Tibial nerve (tissue), 4 donors: ENCODE results near the gene PLD2. TPM values are rescaled to one million over a fixed set of nuclear protein-coding genes. Genes with fewer than 3 reads are reported as not detected.

ENCODE experiments used
- DNase-seq, 2 donors: peaks; one replicate each; pipeline ENCODE4 v3.0.0-alpha.2; 2019; ENCODE audit warnings: low spot score in 2 of 2
- H3K27ac ChIP-seq, 4 donors: fragments of 200-600 bp; sonication (generic) in 3 of 4; one replicate each; pipeline ENCODE4 v1.5.1; 2017 to 2019; ENCODE audit warnings: mild to moderate bottlenecking in 1 of 4
- H3K27me3 ChIP-seq, 2 donors: fragments of 200-600 bp; sonication (generic) in 1 of 2; one replicate each; pipeline versions ENCODE4 v1.5.1 to v1.6.0; 2017 to 2019
- H3K36me3 ChIP-seq, 3 donors: fragments of 200-600 bp; sonication (generic); one replicate each; pipeline ENCODE4 v1.5.1; 2018 to 2019
- H3K4me1 ChIP-seq, 4 donors: fragments of 200-600 bp; sonication (generic) in 3 of 4; one replicate each; pipeline ENCODE4 v1.5.1; 2017 to 2019
- H3K4me3 ChIP-seq, 4 donors: fragments of 200-600 bp; sonication (generic) in 3 of 4; one replicate each; pipeline ENCODE4 v1.5.1; 2017 to 2019; ENCODE audit warnings: mild to moderate bottlenecking in 1 of 4, moderate library complexity in 1 of 4
- H3K9me3 ChIP-seq, 4 donors: fragments of 200-600 bp; sonication (generic) in 3 of 4; one replicate each; pipeline ENCODE4 v1.5.1; 2017 to 2019
- EP300 ChIP-seq, 2 donors: sonication (generic); formaldehyde crosslinking; IDR thresholded peaks; one replicate each; pipeline ENCODE4 v1.6.1; 2017; ENCODE audit warnings: antibody characterized with exemption in 2 of 2, mild to moderate bottlenecking in 1 of 2
- POLR2A ChIP-seq, 2 donors: fragments of 450-650 bp; IDR thresholded peaks; one replicate each; pipeline ENCODE4 v1.6.1; 2017; ENCODE audit warnings: antibody characterized with exemption in 2 of 2, mild to moderate bottlenecking in 2 of 2, moderate library complexity in 2 of 2
- WGBS, 2 donors: methylation state at CpG; one replicate each; pipeline ENCODE4 v1.1.5; 2018; 5-methylcytosine and 5-hydroxymethylcytosine counted together
- total RNA-seq, 4 donors: library from RNA; depleted of rRNA; stranded (reverse); fragments of >200 nt; gene quantifications; one replicate each; pipeline ENCODE4 v1.1.0, GENCODE V29; 2016
- TF ChIP-seq, protein P1 (sequence below), 5 experiments: fragments of 200-600 bp in 3 of 5; fragments of 450-650 bp in 2 of 5; sonication (generic) in 3 of 5; IDR thresholded peaks; one replicate each; pipeline ENCODE4 v1.5.1; 2016 to 2019; ENCODE audit warnings: antibody characterized with exemption in 5 of 5, mild to moderate bottlenecking in 3 of 5, moderate library complexity in 2 of 5

Gene PLD2
- total RNA-seq, 4 donors from 2014 or later: 17.2 to 63.0 (median 30.1) TPM

DNA sequence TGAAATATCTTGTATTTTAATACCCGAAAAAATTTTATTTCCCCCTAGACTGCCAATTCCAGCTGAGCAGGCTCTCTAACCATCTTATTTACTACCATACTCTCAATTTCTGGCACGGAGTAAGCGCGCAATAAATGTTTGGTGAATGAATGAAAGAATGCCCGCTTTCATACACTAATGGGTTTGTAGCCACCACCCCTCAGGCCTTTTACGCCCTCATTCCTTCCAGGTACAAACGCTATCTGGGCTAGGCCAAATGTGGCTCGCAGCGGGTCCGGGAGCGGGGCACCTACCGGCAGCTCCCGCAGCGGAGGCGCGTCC is 536 bp upstream of the PLD2 start:
- Histone ChIP-seq H3K27me3 (no peaks in the 10 kb centered on the region), H3K9me3 (no peaks in the 10 kb centered on the region), H3K4me1 (peaks cover 0 to 25% (median 7%) of the 10 kb centered on the region in 4 donors), H3K36me3 (peaks cover 0 to 27% (median 0%) of the 10 kb centered on the region in 3 donors), H3K4me3 (peak overlapping the region in 3 of 4 donors; percentile 63 to 81 (median 72)), H3K27ac (peak overlapping the region in 2 of 4 donors; percentile 78 to 86)
- DNase-seq: no peak
- WGBS, 2 donors: 3 to 6% methylated on average over 12 of the region's 16 CpGs
- TF ChIP-seq, protein P1, sequence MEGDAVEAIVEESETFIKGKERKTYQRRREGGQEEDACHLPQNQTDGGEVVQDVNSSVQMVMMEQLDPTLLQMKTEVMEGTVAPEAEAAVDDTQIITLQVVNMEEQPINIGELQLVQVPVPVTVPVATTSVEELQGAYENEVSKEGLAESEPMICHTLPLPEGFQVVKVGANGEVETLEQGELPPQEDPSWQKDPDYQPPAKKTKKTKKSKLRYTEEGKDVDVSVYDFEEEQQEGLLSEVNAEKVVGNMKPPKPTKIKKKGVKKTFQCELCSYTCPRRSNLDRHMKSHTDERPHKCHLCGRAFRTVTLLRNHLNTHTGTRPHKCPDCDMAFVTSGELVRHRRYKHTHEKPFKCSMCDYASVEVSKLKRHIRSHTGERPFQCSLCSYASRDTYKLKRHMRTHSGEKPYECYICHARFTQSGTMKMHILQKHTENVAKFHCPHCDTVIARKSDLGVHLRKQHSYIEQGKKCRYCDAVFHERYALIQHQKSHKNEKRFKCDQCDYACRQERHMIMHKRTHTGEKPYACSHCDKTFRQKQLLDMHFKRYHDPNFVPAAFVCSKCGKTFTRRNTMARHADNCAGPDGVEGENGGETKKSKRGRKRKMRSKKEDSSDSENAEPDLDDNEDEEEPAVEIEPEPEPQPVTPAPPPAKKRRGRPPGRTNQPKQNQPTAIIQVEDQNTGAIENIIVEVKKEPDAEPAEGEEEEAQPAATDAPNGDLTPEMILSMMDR (IDR thresholded peaks at IDR 0.05): no peak
- TF ChIP-seq POLR2A (IDR thresholded peaks at IDR 0.05) (no peak), EP300 (IDR thresholded peaks at IDR 0.05) (no peak)

DNA sequence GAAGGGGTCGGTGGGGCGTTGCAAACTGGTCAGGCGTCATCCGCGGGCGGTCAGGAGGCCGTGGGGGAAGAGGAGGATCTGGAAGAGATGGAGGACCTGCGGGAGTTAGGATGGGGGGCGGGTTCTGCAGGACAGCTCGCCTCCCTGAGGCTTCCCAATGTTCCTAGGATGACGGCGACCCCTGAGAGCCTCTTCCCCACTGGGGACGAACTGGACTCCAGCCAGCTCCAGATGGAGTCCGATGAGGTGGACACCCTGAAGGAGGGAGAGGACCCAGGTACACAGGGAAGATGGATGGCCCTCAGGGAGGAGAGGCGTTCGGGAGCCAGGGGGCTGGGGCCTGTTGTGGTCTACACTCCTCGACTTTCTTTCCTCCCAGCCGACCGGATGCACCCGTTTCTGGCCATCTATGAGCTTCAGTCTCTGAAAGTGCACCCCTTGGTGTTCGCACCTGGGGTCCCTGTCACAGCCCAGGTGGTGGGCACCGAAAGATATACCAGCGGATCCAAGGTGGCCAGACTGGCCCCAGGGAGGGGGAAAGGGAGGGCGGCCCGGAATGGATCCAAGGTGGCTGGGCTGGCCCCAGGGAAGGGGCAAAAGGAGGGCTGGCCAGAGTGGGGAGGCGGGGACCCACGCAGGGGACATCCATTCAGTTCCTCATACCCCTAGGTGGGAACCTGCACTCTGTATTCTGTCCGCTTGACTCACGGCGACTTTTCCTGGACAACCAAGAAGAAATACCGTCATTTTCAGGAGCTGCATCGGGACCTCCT is 839 bp downstream of the PLD2 start:
- peaks cover 0 to 25% (median 7%) of the 10 kb centered on the region in 4 donors for H3K4me1 ChIP-seq
- peak overlapping the region in 3 of 4 donors; percentile 61 to 86 (median 78) for H3K27ac ChIP-seq
- DNase-seq: no peak
- H3K4me3 ChIP-seq: peak overlapping the region; percentile 63 to 82 (median 76)
- 31 to 34% methylated on average over 31 to 32 of the region's 32 CpGs for WGBS, 2 donors
- H3K27me3 ChIP-seq: no peaks in the 10 kb centered on the region
- TF ChIP-seq, protein P1 (IDR thresholded peaks at IDR 0.05): no peak
- TF ChIP-seq POLR2A (IDR thresholded peaks at IDR 0.05): no peak
- TF ChIP-seq EP300 (IDR thresholded peaks at IDR 0.05): no peak
- no peaks in the 10 kb centered on the region for H3K9me3 ChIP-seq
- peaks cover 0 to 33% (median 0%) of the 10 kb centered on the region in 3 donors for H3K36me3 ChIP-seq

DNA sequence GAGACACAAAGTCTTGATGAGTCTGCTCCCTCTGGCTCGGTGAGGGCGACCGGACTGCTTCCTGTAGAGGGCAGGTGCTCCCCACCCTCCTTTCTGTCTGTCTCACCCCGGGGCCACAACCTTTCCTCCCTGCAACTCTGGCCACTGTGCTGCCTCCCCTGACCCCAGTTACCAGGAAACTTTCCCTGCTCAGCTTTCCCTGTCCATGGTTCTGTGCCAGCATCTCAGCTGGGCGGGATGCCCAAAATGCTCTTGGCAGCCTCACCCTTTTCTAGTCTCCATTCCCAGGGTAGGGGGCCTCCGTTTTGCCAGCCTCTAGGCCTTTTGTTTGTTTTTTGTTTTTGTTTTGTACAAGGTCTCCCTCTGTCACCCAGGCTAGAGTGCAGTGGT is 1.4 kb downstream of the PLD2 start:
- WGBS, 2 donors: 26 to 41% methylated on average over 6 of the region's 6 CpGs
- DNase-seq: peak in 1 of 2 donors; percentile 41
- H3K36me3 ChIP-seq: peaks cover 0 to 33% (median 0%) of the 10 kb centered on the region in 3 donors
- TF ChIP-seq POLR2A (IDR thresholded peaks at IDR 0.05): no peak
- TF ChIP-seq, protein P1 (IDR thresholded peaks at IDR 0.05): no peak
- TF ChIP-seq EP300 (IDR thresholded peaks at IDR 0.05): no peak
- no peaks in the 10 kb centered on the region for H3K27me3 ChIP-seq
- H3K27ac ChIP-seq: peak overlapping the region in 1 of 4 donors; percentile 86
- H3K9me3 ChIP-seq: no peaks in the 10 kb centered on the region
- H3K4me1 ChIP-seq: peaks cover 0 to 25% (median 7%) of the 10 kb centered on the region in 4 donors
- peak overlapping the region in 1 of 4 donors; percentile 81 for H3K4me3 ChIP-seq

GRCh38 chr17:4810696-4811290 is 3.8 kb downstream of the PLD2 start:
- Histone ChIP-seq H3K36me3 (peaks cover 0 to 50% (median 0%) of the 10 kb centered on the region in 3 donors), H3K4me1 (peaks cover 0 to 22% (median 7%) of the 10 kb centered on the region in 4 donors), H3K9me3 (no peaks in the 10 kb centered on the region), H3K27ac (no peak overlapping the region), H3K4me3 (no peak overlapping the region), H3K27me3 (no peaks in the 10 kb centered on the region)
- TF ChIP-seq POLR2A (IDR thresholded peaks at IDR 0.05) (no peak), EP300 (IDR thresholded peaks at IDR 0.05) (no peak)
- TF ChIP-seq, protein P1 (IDR thresholded peaks at IDR 0.05): no peak
- DNase-seq: no peak
- WGBS, 2 donors: 58 to 62% methylated on average over 13 of the region's 13 CpGs

- no peaks in the 10 kb centered on the region for H3K27me3 ChIP-seq
- H3K27ac ChIP-seq: no peak overlapping the region
- H3K4me1 ChIP-seq: peaks cover 0 to 15% (median 7%) of the 10 kb centered on the region in 4 donors
- H3K36me3 ChIP-seq: peaks cover 0 to 57% (median under 1%) of the 10 kb centered on the region in 3 donors
- DNase-seq: no peak
- WGBS, 2 donors: 93 to 96% methylated on average over 12 of the region's 12 CpGs
- TF ChIP-seq, protein P1 (IDR thresholded peaks at IDR 0.05): no peak
- TF ChIP-seq POLR2A (IDR thresholded peaks at IDR 0.05): no peak
- no peak for TF ChIP-seq EP300 (IDR thresholded peaks at IDR 0.05)
- H3K9me3 ChIP-seq: no peaks in the 10 kb centered on the region
- H3K4me3 ChIP-seq: no peak overlapping the region
These were observed 4.5 kb downstream of the PLD2 start for GRCh38 chr17:4811471-4811870.
